GM04504 (cell line): ENCODE data around the gene PHF21A.
"Not testable (repeated sequence)": the region's sequence is repeated elsewhere in the genome, so short reads cannot be mapped to it uniquely, and the experiment has no call there.

Source experiments
- DNase-seq: peaks from one replicate; pipeline ENCODE4 v3.0.0-alpha.2; 2012; ENCODE audit warnings: low read depth

PHF21A gene

DNA sequence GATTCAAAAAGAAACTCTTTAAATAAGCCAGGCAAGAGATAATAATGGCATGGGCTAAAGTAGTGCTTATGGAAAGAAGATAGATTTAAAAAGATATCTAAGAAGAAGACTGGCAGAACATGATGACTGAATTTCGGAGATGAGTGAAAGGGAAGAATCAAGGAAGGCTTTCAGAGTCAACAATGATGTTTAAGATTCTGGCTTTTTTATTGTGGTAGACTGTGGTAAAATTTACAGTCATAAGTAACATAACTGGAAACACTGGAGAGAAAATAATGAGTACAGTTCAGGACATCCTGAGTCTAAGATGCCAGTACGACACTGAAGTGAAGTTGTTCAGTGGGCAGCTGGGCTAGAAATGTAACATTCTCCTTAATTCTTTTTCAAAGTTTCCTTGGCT, 85.2 kb downstream of the PHF21A start:
- DNase-seq: no peak

DNA sequence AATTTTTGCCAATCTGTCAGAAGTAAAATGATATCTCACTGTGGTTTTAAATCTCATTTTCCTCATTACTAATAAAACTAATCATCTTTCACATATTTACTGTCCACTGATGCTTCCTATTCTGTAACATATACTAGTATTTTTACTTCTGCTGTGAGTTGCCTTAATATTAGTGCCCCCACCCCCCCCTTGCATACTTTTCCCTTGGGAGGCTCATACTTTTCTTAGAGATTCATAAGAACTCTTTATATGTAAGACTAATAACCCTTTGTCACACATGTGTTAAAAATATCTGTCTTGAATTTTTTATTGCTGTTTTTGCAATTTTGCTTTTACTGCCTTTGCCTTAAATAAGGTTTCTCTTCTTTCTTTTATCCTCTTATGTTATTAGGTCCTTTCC, 87.2 kb downstream of the PHF21A start:
- no peak for DNase-seq

DNA sequence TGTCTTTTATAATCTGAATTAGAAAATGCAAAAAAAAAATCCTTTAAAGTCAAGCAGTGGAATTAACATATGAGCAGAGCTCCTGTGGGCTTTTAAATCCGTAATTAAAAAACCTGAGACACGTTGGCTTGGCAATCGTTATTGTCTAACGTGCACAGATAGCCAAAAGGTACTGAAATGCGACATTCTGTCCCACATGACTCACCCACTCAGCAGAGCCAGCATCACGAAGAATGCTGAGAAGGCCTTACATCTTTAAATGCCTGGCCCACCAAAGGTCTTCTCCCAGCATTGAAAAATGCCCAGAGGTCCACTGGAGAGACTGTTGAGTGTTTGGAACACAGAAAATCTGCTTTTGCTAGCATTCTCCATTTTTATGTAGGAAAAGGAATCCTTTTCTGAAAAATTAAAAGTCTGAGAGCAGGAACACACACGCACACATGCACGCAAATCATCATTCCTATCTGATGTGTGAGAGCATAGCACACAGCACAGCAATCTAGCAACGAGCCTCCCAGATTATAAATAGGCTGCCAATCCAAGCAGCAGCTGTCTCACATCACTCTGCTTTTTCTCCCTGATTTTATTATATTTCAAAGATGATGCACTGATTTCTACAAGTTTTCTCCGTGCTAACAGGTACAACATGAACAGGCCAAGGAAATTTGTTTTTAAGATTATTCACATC, 94.5 kb downstream of the PHF21A start:
- peak; percentile 54 for DNase-seq

DNA sequence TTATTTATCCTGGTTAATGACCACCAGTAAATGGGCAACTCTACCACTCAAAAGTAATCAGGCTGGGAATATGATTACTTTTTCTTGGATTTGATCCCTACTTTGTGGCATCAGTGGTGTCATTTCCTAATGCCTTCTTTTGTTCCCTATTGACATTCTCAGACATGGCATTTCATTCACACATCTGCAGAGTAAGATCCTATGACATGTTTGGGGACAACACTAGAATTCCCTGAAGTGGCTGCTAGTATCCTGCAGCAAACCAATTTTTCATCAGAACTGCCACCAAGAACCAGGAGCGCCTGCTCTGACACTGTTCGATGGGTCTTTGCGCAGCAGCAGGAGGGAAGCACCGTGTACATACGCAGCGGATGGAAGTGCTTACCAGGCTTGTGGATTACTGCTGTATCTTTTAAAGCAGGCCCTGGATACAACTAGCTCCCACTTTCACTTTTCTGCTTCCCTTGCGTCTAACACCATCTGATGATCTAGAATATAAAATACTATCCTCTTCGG, 101.1 kb downstream of the PHF21A start:
- DNase-seq: no peak

DNA sequence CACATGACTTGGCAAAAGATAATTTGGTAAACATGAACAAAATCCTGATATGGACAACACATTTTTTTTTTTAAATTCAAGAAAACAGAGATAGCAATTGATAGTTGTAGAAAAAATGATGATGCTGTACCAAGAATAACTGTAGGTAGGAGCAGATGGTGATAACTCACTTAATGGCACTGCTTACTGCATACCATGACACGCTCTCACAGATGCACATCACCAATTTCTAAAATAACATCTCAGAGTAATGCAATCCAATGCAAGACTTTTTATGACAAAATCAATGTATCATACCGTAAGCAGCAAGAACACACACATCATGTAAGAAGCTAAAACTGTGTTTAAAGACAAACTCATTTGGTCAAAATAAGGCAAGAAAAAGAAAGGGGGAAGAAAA, 102.6 kb downstream of the PHF21A start:
- no peak for DNase-seq

DNA sequence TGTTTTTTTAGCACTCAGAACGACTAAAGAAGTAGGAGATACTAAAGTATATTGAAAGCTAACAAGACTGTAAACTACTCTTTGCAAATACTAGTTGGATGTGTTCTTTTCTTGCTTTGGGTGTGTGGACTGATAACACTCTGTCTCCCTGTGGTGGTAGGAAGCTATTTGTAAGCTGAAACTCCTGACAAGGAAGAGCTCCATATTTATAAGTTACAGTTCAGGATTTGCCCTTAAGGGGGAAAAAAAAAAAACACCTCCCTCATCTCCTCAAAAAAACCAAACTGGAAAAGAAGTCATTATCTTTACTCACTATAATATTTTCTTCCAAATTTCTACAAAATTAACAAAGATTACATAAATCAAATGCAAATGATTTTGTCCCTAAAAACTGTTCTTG, 103.9 kb downstream of the PHF21A start:
- no peak for DNase-seq

DNA sequence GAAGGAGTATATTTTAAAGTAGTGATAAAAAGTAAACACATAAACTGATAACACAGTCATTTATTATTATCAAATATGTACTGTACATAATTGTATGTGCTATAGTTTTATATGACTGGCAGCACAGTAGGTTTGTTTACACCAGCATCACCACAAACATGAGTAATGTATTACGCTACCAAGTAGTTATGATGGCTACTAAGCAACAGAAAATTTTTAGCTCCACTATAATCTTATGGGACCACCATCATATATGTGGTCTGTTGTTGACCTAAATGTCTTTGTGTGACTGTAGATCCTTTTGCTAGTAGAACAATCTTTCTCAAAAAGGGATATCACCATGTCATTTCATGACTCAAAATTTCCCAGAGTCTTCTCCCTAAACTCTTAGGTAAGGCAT, 105.3 kb downstream of the PHF21A start:
- no peak for DNase-seq

DNA sequence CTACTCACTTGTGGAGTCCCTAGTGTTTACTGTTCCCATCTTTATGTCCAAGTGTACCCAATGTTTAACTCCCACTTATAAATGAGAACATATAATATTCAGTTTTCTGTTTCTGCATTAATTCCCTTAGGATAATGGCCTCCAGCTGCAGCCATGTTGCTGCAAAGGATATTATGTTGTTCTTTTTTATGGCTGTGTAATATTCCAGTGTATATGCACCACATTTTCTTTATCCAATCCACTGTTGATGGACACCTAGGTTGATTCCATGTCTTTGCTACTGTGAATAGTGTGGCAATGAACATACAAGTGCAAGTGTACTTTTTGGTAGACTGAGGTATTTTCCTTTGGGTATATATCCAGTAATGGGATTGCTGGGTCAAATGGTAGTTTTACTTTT, 107.1 kb downstream of the PHF21A start:
- not testable (repeated sequence) for DNase-seq

DNA sequence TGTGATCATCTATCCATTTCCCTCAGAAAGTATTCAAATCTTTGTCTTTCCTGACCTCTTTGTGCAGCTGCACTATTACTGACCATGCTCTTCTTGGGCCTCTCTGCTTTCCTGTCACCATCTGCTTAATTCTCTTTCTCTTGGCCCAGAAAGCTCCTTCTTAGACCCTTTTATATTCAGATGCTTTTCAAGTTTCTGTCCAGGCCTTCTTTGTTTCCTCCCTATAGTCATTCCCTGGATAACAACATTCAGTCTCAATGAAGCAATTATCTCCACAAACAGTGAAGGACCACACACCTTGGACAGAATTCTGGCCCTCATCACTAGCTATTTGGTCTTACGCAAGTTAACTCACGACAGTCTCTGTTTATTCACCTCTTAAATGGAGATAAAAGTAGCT, 109.1 kb downstream of the PHF21A start:
- no peak for DNase-seq

DNA sequence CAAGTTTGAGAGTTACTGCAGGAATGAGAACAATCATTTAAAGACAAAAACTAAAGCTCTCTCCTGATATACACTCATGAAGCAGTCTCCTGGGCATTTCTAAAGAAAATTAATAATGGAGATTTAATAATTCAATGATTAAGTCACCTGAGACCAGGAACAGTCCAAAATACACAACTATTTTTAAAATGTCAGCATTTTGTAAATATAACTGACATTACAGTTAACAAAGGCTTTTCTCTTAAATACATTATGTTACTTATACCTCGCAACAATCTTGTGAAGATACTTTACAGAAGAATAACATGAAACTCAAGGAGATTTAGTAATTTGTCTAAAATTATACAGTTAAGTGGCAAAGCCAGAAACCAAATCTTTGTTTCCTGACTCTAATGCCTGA, 111.2 kb downstream of the PHF21A start:
- DNase-seq: no peak

DNA sequence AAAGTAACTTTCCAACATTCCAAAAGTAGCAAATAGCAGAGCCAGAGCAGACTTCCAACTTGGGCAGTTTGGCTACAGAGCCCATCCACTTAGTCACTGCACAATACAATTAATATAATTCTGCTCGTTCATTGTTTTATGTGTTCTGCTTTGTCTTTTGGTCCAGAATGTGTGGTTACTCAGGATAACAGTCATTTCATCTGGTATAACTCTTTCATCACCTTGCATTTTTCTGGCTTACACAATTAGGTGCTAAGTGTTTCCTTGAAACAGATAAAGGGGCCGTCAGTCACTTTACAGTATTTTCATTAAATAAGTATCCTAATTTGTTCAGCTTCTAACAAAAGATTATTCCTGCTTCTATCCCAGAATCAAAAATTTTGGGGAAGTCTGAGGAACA, 111.6 kb downstream of the PHF21A start:
- no peak for DNase-seq

DNA sequence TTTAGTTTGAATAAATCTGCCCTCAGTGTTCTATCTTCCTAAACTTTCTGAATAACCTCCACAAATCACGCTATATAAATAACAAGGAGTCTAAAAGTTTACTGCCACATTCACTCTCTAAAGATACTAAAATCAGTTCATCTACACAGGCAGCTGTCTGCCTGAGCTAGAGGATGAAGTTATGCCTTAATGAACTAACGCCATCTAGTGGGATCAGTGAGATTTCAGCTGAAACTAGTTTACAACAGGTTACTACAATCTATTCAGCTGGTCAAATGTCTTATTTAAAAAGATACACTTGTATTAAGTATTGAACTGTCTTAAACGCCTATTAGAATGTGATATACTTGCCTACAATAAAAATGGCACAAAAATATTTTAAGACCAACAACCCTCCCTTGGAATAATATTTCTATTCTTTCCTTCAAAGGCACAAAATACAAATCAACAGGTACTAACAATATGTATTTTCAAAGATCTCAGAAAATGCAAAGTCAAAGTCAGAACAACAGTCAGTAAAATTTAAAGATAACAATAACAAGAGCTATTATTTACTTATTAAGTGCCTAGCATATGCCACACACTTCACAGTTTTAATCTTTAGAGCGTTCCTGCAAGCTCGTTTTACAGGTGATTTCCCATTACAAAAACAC, 114.7 kb downstream of the PHF21A start:
- DNase-seq: no peak

DNA sequence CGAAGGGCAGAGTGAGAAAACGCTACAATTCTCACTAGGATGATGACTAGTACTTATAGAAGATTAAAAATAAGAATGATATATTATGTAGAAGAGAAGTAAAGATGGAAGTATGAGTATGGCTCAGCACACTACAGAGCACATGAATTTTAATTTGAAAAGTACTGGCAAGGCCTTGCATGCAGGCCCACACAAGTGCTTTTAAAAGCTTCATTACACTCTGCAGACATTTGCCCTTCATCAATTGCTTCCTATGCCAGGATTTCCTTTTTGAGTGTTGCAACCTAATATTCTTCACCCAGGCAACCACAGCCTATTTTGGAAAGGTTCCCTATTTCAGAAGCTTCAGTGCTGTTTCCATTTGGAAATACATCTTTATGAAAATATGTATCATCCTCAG, 117.7 kb downstream of the PHF21A start:
- DNase-seq: no peak

DNA sequence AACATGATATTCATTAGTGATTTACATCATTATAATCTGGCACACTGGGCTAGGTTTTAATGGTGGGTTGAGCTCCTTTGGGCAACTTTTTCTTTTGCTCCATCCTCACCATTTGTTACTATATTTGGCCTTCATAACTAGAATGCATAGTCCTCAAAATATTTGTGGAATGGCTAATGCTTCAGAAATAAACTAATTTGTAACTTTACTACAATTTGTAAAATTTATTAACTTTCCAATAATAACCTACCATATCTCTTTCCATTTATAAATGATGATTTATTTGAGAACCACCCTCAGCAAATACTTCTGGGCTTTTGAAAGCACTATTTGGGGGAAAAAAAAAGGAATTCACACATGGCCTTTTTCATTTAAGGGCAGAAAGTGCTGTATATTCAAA, 119.1 kb downstream of the PHF21A start:
- DNase-seq: no peak

DNA sequence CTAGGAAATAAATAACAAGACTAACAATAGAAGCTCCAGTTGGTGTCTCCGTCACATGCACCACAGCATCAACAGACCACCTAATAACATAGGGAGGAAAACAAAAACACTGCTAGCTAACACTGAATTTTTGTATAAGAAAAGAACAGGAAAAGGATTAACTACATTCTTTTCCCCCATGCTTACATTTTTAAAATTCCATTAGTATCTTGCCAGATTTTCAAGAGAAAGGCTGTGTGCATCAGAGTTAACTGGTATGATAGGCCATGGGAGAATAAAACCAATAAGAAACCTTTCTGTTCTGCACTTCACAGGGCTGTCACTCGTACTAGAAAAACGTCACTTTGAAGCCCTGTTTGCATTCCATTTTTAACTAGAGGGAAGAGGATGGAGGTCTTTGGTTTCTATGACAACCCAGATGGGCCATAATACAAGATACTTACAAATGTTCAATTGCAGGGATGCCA, 119.8 kb downstream of the PHF21A start:
- no peak for DNase-seq

DNA sequence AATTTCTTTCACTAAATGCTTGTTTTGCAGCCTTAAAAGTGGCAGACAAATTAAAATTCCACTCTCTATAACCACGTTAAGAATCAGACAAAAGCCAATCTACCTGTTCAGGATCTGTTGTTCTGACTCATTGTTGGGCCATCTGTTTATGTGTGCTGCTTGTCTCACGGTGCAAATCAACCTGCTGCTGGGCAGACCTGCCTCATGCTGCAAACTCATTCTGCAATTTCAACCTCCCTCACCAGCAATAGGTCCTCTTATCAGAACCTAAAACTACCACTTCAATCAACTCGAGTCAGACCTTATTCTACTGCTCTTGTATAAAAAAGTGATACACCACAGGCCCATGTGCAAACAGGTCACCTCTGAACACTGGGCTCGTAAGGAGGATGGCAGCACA, 123.7 kb downstream of the PHF21A start:
- DNase-seq: no peak

DNA sequence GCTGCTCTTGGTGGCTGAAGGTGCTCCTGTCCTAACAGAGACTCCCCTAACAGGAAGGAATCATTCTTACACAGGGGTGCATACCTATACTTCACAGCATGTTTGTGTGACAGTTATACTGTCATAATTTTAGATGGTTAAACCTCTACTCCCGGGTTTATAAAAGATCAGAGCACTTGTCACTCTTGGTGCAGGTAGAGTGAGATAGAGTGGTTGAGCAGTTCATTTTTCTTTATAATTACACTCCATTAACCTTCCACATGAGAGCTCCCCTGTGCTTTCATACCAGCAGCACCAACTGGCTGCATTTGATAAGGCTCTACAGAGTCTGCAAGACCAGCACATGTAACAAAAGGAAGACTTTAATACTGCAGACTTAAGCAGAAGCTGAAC, 125.9 kb downstream of the PHF21A start:
- no peak for DNase-seq

DNA sequence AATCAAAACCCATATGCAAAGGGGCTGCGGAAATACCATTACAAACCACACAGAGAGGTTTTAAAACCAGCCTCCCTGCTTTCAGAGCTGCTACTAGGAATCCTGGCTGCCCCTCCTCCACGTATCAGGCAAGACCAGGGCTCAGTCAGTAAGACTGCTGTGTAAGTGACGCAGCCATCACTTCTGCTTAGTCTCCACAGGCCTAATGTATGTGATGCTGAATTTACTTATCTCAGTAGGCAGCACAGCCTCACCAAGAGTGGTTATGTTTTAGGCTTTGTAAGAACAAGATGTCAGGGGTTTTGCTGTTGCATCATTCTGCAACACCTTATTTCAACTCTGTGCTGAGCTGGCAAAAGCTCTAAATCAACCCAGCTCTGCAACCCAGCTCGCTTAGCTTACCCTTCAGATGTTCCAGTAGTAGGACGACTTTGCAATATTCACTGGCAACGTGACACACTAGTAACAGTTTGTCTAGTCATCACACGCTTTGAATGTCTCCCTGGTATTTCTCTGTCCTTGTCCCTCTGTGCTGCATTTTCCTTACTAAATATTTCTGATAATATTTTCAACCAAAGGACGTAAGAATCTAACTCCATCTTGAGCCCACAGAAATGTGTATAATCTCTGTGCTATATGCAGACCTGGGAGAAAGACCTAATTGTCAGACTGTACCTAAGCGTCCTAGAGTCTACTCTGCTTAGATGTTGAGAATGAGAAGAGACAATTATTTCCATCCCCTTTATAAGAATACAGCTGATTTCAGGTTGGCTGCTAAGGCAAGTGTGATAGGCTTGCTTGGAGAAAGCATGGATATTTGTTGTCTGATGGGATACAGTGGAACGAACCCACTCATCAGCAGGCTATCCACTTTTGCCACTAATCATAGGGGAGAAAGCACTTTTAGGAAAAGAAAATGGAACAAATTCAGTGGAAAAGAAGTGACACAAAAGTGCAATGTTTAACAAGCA, 126.6 kb downstream of the PHF21A start:
- no peak for DNase-seq

DNA sequence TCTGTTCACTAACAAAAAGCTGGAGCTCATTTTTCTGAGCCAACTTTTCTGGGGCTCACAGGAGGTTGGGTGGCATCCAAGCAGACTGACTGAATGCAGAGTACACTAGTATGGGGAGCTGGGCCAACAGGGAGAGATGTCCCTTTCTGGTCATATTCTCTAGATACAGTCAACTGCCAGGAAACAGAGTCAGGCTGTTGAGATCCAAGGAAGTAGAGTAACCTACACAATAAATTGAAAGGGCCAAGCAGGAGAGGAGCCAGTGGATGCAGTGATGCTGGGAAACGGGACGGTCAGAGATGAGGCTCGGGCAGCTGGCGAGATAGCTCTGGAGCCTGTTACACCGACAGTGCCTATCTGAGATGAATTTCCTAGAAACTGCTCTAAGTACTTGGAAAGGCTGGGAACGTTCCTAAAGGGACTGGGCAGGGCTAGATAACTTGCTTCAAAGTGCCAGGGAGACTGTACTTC, 127.7 kb downstream of the PHF21A start:
- no peak for DNase-seq

DNA sequence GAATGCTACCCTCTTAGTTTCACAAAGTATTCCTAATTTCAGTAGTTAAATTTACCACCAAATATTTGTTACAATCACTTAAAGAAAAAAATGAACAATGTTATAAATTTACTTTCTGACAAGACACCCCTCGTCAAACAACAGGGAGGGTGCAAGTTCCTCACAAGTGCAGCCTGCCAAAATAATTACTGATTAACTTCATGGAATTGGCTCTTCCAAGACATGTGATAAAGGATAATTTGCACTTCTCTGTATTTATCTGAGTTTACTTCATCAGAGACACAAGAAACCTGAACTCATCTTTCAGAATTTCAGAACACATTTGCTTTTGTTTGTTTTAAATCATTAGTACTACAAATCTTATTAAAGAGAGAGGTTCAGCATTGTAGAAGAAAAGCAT, 132.3 kb downstream of the PHF21A start:
- DNase-seq: no peak

DNA sequence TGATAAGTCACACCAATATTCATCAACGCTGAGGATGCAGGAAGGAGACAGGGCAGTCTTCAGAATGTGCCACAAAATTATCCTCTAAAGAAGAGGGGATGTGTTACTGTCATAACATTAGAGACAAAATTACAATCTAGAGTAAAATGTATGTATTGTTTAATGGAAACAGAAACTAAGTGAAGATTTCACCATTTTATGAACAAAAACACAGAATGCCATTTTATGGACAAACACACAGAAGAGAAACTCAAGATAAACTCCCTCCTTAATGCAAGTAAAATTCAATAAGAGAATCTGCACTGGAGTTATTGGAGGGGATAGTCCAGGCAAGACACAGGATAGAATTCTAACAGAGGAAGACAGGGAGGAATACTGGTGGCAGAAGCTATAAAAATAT, 136.0 kb downstream of the PHF21A start:
- DNase-seq: no peak

DNA sequence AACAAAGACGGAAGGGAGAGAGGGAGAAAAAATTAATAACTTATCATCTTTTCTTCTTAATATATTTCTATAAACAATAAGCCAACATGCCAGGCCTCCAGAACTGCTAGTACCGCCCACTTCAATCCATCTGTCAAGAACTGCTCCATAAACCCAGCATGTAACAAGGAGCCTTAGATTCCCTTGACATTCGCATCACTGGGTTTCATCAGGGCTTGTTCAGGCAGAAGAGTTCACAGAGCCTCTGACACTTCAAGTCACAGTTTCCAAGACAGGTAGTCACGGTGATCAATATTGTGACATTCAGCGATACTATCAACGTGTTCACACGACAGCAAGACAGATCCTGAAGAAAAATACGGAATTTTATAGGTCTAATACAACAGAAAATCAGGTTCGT, 137.1 kb downstream of the PHF21A start:
- no peak for DNase-seq

DNA sequence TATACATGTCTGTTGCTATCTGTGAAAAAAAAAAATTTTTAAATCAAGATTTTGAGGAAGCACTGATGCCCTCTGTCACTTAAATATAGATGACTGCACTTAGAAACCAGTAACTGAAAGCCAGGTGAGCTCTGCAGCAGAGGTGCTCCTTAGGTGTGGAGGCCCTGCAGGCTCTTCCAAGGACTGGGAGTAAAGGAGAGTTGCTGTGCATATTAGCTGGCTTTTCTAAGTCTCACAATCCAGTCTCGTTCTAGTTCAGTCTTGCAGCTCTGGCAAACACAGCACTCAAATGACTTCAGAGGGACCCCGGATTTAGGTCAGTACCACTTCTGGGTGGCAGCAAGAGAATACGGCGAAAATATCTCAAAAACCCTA, 137.8 kb downstream of the PHF21A start:
- DNase-seq: no peak
